HepG2 (cell line): Measurements from ENCODE around the gene TCF19. TPM values are rescaled to one million over a fixed set of nuclear protein-coding genes. Genes with fewer than 3 reads are reported as not detected.

Experiments used
- ATM ChIP-seq: fragments of 450-650 bp; IDR thresholded peaks from 2 replicates; pipeline ENCODE4 v1.7.1; 2017; ENCODE audit warnings: mild to moderate bottlenecking, borderline replicate concordance
- ATRX ChIP-seq: sonication (generic); formaldehyde crosslinking; IDR thresholded peaks from 2 replicates; pipeline ENCODE4 v1.4.0; 2020; ENCODE audit warnings: missing genetic modification reagents, borderline replicate concordance
- BCL6 ChIP-seq: IDR thresholded peaks from 2 replicates; pipeline ENCODE4 v1.6.1; 2016; ENCODE audit warnings: missing genetic modification reagents, missing compliant biosample characterization
- FOSL1 ChIP-seq: sonication (generic); formaldehyde crosslinking; IDR thresholded peaks from 2 replicates; pipeline ENCODE4 v1.9.0; 2021; ENCODE audit warnings: missing genetic modification reagents, borderline replicate concordance
- IKZF4 ChIP-seq: sonication (generic); formaldehyde crosslinking; IDR thresholded peaks from 2 replicates; pipeline ENCODE4 v1.5.1; 2020; ENCODE audit warnings: borderline replicate concordance, mild to moderate bottlenecking, low read depth, missing genetic modification reagents; ENCODE audit errors: not compliant biosample characterization
- KLF11 ChIP-seq: IDR thresholded peaks from 2 replicates; pipeline ENCODE4 v1.6.1; 2016; ENCODE audit warnings: missing compliant biosample characterization
- KMT2A ChIP-seq: sonication (generic); formaldehyde crosslinking; IDR thresholded peaks from 2 replicates; pipeline ENCODE4 v1.4.0; 2020; ENCODE audit warnings: missing genetic modification reagents
- MAFG ChIP-seq: sonication (generic); formaldehyde crosslinking; IDR thresholded peaks from 2 replicates; pipeline ENCODE4 v1.5.1; 2020; ENCODE audit warnings: mild to moderate bottlenecking, missing genetic modification reagents
- MYNN ChIP-seq: sonication (generic); formaldehyde crosslinking; IDR thresholded peaks from 2 replicates; pipeline ENCODE4 v1.4.0; 2020; ENCODE audit warnings: mild to moderate bottlenecking, low read depth, missing genetic modification reagents
- NFE2L1 ChIP-seq: sonication (generic); formaldehyde crosslinking; IDR thresholded peaks from 2 replicates; pipeline ENCODE4 v1.4.0; 2020; ENCODE audit warnings: missing genetic modification reagents, mild to moderate bottlenecking, borderline replicate concordance
- PAWR ChIP-seq: sonication (generic); formaldehyde crosslinking; IDR thresholded peaks from 2 replicates; pipeline ENCODE4 v1.4.0; 2020; ENCODE audit warnings: missing genetic modification reagents, mild to moderate bottlenecking, borderline replicate concordance
- POLR2A ChIP-seq, 2 experiments: IDR thresholded peaks; 2 replicates each; pipeline ENCODE4 v1.6.1; 2011; ENCODE audit warnings: low read depth in 2 of 2, low read length in 2 of 2, mild to moderate bottlenecking in 1 of 2, moderate library complexity in 1 of 2; ENCODE audit not compliant: insufficient read depth in 1 of 2
- RFXAP ChIP-seq: sonication (generic); formaldehyde crosslinking; IDR thresholded peaks from 2 replicates; pipeline ENCODE4 v1.4.0; 2020; ENCODE audit warnings: missing genetic modification reagents, borderline replicate concordance
- SPEN ChIP-seq: sonication (generic); formaldehyde crosslinking; IDR thresholded peaks from 2 replicates; pipeline ENCODE4 v1.5.1; 2020; ENCODE audit warnings: low read depth, mild to moderate bottlenecking, missing genetic modification reagents
- TBX3 ChIP-seq: fragments of 450-650 bp; IDR thresholded peaks from 2 replicates; pipeline ENCODE4 v1.6.1; 2017; ENCODE audit warnings: antibody characterized with exemption, mild to moderate bottlenecking, inconsistent platforms, borderline replicate concordance
- TMF1 ChIP-seq: sonication (generic); formaldehyde crosslinking; IDR thresholded peaks from 2 replicates; pipeline ENCODE4 v1.8.1; 2022; ENCODE audit warnings: low read depth, missing genetic modification reagents
- ZFP37 ChIP-seq: sonication (generic); formaldehyde crosslinking; IDR thresholded peaks from 2 replicates; pipeline ENCODE4 v1.4.0; 2020; ENCODE audit warnings: missing genetic modification reagents, borderline replicate concordance
- ZFP90 ChIP-seq: sonication (generic); formaldehyde crosslinking; IDR thresholded peaks from 2 replicates; pipeline ENCODE4 v1.8.0; 2022; ENCODE audit warnings: missing genetic modification reagents, mild to moderate bottlenecking, inconsistent platforms, borderline replicate concordance
- ZFY ChIP-seq: sonication (generic); formaldehyde crosslinking; IDR thresholded peaks from 2 replicates; pipeline ENCODE4 v1.4.0; 2020; ENCODE audit warnings: missing genetic modification reagents
- ZNF10 ChIP-seq: sonication (generic); formaldehyde crosslinking; IDR thresholded peaks from 2 replicates; pipeline ENCODE4 v1.4.0; 2020; ENCODE audit warnings: mild to moderate bottlenecking, low read depth, missing genetic modification reagents, borderline replicate concordance
- ZNF136 ChIP-seq: sonication (generic); formaldehyde crosslinking; IDR thresholded peaks from 2 replicates; pipeline ENCODE4 v1.8.1; 2022; ENCODE audit warnings: low read depth, mild to moderate bottlenecking, moderate library complexity, missing genetic modification reagents
- ZNF143 ChIP-seq: sonication (generic); formaldehyde crosslinking; IDR thresholded peaks from 2 replicates; pipeline ENCODE4 v1.4.0; 2020; ENCODE audit warnings: missing genetic modification reagents
- ZNF276 ChIP-seq: sonication (generic); formaldehyde crosslinking; IDR thresholded peaks from 2 replicates; pipeline ENCODE4 v1.4.0; 2020; ENCODE audit warnings: mild to moderate bottlenecking, low read depth, missing genetic modification reagents
- ZNF547 ChIP-seq: sonication (generic); formaldehyde crosslinking; IDR thresholded peaks from 2 replicates; pipeline ENCODE4 v1.5.1; 2020; ENCODE audit warnings: mild to moderate bottlenecking, missing genetic modification reagents
- ZNF558 ChIP-seq: sonication (generic); formaldehyde crosslinking; IDR thresholded peaks from 2 replicates; pipeline ENCODE4 v1.9.0; 2022; ENCODE audit warnings: mild to moderate bottlenecking, missing genetic modification reagents, borderline replicate concordance
- ZNF710 ChIP-seq: sonication (generic); formaldehyde crosslinking; IDR thresholded peaks from 2 replicates; pipeline ENCODE4 v1.5.0; 2020; ENCODE audit warnings: mild to moderate bottlenecking, missing genetic modification reagents, borderline replicate concordance
- ZNF75D ChIP-seq: sonication (generic); formaldehyde crosslinking; IDR thresholded peaks from 2 replicates; pipeline ENCODE4 v1.8.1; 2023; ENCODE audit warnings: missing genetic modification reagents, mild to moderate bottlenecking, borderline replicate concordance
- ZNF816 ChIP-seq: sonication (generic); formaldehyde crosslinking; IDR thresholded peaks from 2 replicates; pipeline ENCODE4 v1.8.0; 2022; ENCODE audit warnings: missing genetic modification reagents, mild to moderate bottlenecking, borderline replicate concordance
- polyA plus RNA-seq, 8 experiments: library from polyadenylated mRNA; depleted of rRNA in 3 of 8; stranded (reverse) in 7 of 8; unstranded in 1 of 8; fragments of >200 nt; fragmentation: Illumina TruSeq in 4 of 8; extraction: Trizol in 4 of 8; gene quantifications; 2 replicates each; pipeline versions ENCODE4 v1.2.1 to v1.2.3, GENCODE V29; 2011 to 2016; ENCODE audit warnings: low read depth in 4 of 8, missing spikeins in 1 of 8, mixed read lengths in 1 of 8; ENCODE audit not compliant: insufficient read depth in 1 of 8
- total RNA-seq, 5 experiments: library from RNA; depleted of rRNA; stranded (reverse); fragments of >200 nt; fragmentation: Illumina TruSeq; extraction: Trizol; gene quantifications; 2 replicates each; pipeline ENCODE4 v1.2.3, GENCODE V29; 2016; ENCODE audit warnings: low read depth in 1 of 5

The TCF19 gene
- total and polyA plus RNA-seq, 2 of the 13 experiments (the other 11 are each of a cell fraction or from before 2014, with no cell fraction given) = 4.9 to 22.2 TPM

GRCh38 chr6:31197559-31198305, 39.3 kb downstream of the TCF19 start (continued):
- TF ChIP-seq ZFP37 (CRISPR knock-in tag) (no peak), ZNF816 (0 out of 2 replicates have a peak, but pooled peaks have one; percentile 27), ZFP90 (CRISPR knock-in tag) (0 out of 2 replicates have a peak, but pooled peaks have one; percentile 29), ZNF75D (CRISPR knock-in tag) (no peak), IKZF4 (CRISPR knock-in tag) (no peak), PAWR (CRISPR knock-in tag) (no peak), KMT2A (CRISPR knock-in tag) (peak; percentile 62; the same call in 1 of the 2 replicates), NFE2L1 (CRISPR knock-in tag) (0 out of 2 replicates have a peak, but pooled peaks have one; percentile 76), SPEN (CRISPR knock-in tag) (no peak), POLR2A (IDR thresholded peaks at IDR 0.05; ENCODE audit: insufficient read depth in 1 of 2, low read depth in 2 of 2, low read length in 2 of 2) (peak; percentile 42 to 65), ZNF276 (CRISPR knock-in tag) (no peak), ATRX (CRISPR knock-in tag) (no peak), ZNF136 (CRISPR knock-in tag) (no peak; the same call in 1 of the 2 replicates), FOSL1 (peak; percentile 7; the same call in 1 of the 2 replicates), ZNF547 (CRISPR knock-in tag) (no peak), MAFG (no peak), BCL6 (CRISPR knock-in tag) (peak; percentile 36; the same call in 1 of the 2 replicates), MYNN (CRISPR knock-in tag) (no peak), ZNF558 (CRISPR knock-in tag) (no peak; the same call in 1 of the 2 replicates), ZNF10 (no peak), TBX3 (no peak), ZNF710 (CRISPR knock-in tag) (no peak; the same call in 1 of the 2 replicates), ATM (no peak), ZNF143 (CRISPR knock-in tag) (peak; percentile 84), RFXAP (no peak; the same call in 1 of the 2 replicates), ZFY (CRISPR knock-in tag) (peak; percentile 40; the same call in 1 of the 2 replicates), TMF1 (no peak), KLF11 (CRISPR knock-in tag) (peak; percentile 17; the same call in 1 of the 2 replicates)
